HepG2 (cell line): ENCODE data around the gene LSR. TPM values are rescaled to one million over a fixed set of nuclear protein-coding genes. Genes with fewer than 3 reads are reported as not detected.

Experiments used
- HNRNPUL1 ChIP-seq: fragments of 200-400 bp; formaldehyde crosslinking; IDR thresholded peaks from 2 replicates; pipeline ENCODE4 v1.6.1; 2017; ENCODE audit warnings: low read depth, mild to moderate bottlenecking, low read length, moderate library complexity
- JARID2 ChIP-seq: sonication (generic); formaldehyde crosslinking; IDR thresholded peaks from 2 replicates; pipeline ENCODE4 v1.8.1; 2023; ENCODE audit warnings: missing genetic modification reagents, inconsistent platforms; ENCODE audit not compliant: insufficient replicate concordance
- MED8 ChIP-seq: sonication (generic); formaldehyde crosslinking; IDR thresholded peaks from 2 replicates; pipeline ENCODE4 v1.8.1; 2023; ENCODE audit warnings: mild to moderate bottlenecking, missing genetic modification reagents; ENCODE audit not compliant: insufficient replicate concordance
- MTA3 ChIP-seq: sonication (generic); formaldehyde crosslinking; IDR thresholded peaks from 2 replicates; pipeline ENCODE4 v1.4.0; 2020; ENCODE audit warnings: missing genetic modification reagents
- PHF5A ChIP-seq: IDR thresholded peaks from one replicate; pipeline ENCODE4 v1.6.1; 2018; ENCODE audit warnings: low read depth, missing genetic modification reagents; ENCODE audit not compliant: unreplicated experiment
- SMAD1 ChIP-seq: sonication (generic); formaldehyde crosslinking; IDR thresholded peaks from 2 replicates; pipeline ENCODE4 v1.4.0; 2020; ENCODE audit warnings: missing genetic modification reagents, low read depth, mild to moderate bottlenecking, borderline replicate concordance
- SMAD9 ChIP-seq: sonication (generic); formaldehyde crosslinking; IDR thresholded peaks from 2 replicates; pipeline ENCODE4 v1.5.1; 2020; ENCODE audit warnings: mild to moderate bottlenecking, missing genetic modification reagents
- SOX13 ChIP-seq, 3 experiments: fragments of 450-650 bp in 1 of 3; sonication (generic) in 1 of 3; formaldehyde crosslinking in 1 of 3; IDR thresholded peaks in 2 of 3; conservative IDR thresholded peaks in 1 of 3; 2 replicates each; pipeline versions ENCODE4 v1.5.0 to v1.6.1; 2016 to 2020; ENCODE audit warnings: antibody characterized with exemption in 1 of 3, mild to moderate bottlenecking in 1 of 3, missing compliant biosample characterization in 1 of 3, missing genetic modification reagents in 1 of 3, moderate library complexity in 1 of 3
- TRIM24 ChIP-seq: sonication (generic); formaldehyde crosslinking; IDR thresholded peaks from 2 replicates; pipeline ENCODE4 v1.8.0; 2022; ENCODE audit warnings: mild to moderate bottlenecking, missing genetic modification reagents
- WIZ ChIP-seq: sonication (generic); formaldehyde crosslinking; IDR thresholded peaks from 2 replicates; pipeline ENCODE4 v1.5.1; 2020; ENCODE audit warnings: mild to moderate bottlenecking, missing genetic modification reagents
- ZNF121 ChIP-seq: sonication (generic); formaldehyde crosslinking; IDR thresholded peaks from 2 replicates; pipeline ENCODE4 v1.5.0; 2020; ENCODE audit warnings: mild to moderate bottlenecking, missing genetic modification reagents
- ZNF550 ChIP-seq: sonication (generic); formaldehyde crosslinking; IDR thresholded peaks from 2 replicates; pipeline ENCODE4 v1.4.0; 2020; ENCODE audit warnings: mild to moderate bottlenecking, missing genetic modification reagents, borderline replicate concordance
- polyA plus RNA-seq, 8 experiments: library from polyadenylated mRNA; depleted of rRNA in 3 of 8; stranded (reverse) in 7 of 8; unstranded in 1 of 8; fragments of >200 nt; fragmentation: Illumina TruSeq in 4 of 8; extraction: Trizol in 4 of 8; gene quantifications; 2 replicates each; pipeline versions ENCODE4 v1.2.1 to v1.2.3, GENCODE V29; 2011 to 2016; ENCODE audit warnings: low read depth in 4 of 8, missing spikeins in 1 of 8, mixed read lengths in 1 of 8; ENCODE audit not compliant: insufficient read depth in 1 of 8
- total RNA-seq, 5 experiments: library from RNA; depleted of rRNA; stranded (reverse); fragments of >200 nt; fragmentation: Illumina TruSeq; extraction: Trizol; gene quantifications; 2 replicates each; pipeline ENCODE4 v1.2.3, GENCODE V29; 2016; ENCODE audit warnings: low read depth in 1 of 5
- TF ChIP-seq, protein P1 (sequence below): sonication (generic); formaldehyde crosslinking; IDR thresholded peaks from 2 replicates; pipeline ENCODE4 v1.5.1; 2020; ENCODE audit warnings: missing genetic modification reagents, mild to moderate bottlenecking, borderline replicate concordance
- TF ChIP-seq, protein P2 (sequence below): sonication (generic); formaldehyde crosslinking; IDR thresholded peaks from 2 replicates; pipeline ENCODE4 v1.9.0; 2021; ENCODE audit warnings: missing genetic modification reagents, borderline replicate concordance
- TF ChIP-seq, protein P3 (sequence below): sonication (generic); formaldehyde crosslinking; IDR thresholded peaks from 2 replicates; pipeline ENCODE4 v1.8.1; 2023; ENCODE audit warnings: missing genetic modification reagents, inconsistent platforms, borderline replicate concordance
- TF ChIP-seq, protein P4 (sequence below): sonication (generic); formaldehyde crosslinking; IDR thresholded peaks from 2 replicates; pipeline ENCODE4 v1.5.0; 2020; ENCODE audit warnings: missing genetic modification reagents, mild to moderate bottlenecking, borderline replicate concordance
- TF ChIP-seq, protein P5 (sequence below): sonication (generic); formaldehyde crosslinking; IDR thresholded peaks from 2 replicates; pipeline ENCODE4 v1.5.0; 2020; ENCODE audit warnings: mild to moderate bottlenecking, missing genetic modification reagents
- TF ChIP-seq, protein P6 (sequence below): sonication (generic); formaldehyde crosslinking; conservative IDR thresholded peaks from 2 replicates; pipeline ENCODE4 v1.8.0; 2022; ENCODE audit warnings: low read depth, missing genetic modification reagents

The LSR gene
- total and polyA plus RNA-seq, 2 of the 13 experiments (the other 11 are each of a cell fraction or from before 2014, with no cell fraction given) = 29.2 to 79.2 TPM

DNA sequence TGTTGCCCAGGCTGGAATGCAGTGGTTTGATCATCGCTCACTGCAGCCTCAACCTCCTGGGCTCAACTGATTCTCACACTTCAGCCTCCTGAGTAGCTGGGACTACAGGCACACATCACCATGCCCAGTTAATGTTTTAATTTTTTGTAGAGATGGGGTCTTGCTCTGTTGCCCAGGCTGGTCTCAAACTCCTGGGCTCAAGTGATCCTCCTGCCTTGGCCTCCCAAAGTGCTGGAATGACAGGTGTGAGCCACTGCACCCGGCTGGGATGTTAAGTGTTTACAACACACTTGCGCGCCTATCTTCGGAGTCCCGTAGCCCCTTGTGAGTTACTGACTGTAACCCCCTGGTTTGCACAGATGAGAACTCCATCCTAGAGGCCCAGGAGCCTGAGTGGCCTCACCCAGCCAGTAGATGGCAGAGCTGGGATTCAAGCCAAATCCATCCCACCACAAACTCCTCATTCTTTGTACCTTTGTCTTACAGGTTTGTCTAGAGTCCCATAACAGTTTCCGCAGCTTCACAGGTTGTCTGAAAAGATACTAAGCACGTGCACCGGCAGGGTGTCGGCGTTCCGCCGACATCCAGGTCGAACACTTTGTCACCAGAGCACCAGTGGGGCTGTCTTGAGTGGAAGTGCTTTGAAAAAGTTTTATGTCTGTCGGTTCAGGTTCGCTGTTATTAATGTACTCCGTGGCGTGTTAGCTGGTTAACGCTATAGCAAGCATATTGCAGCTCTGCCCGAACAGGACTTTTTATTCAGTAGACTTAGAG is 57.9 kb downstream of the LSR start (continued):
- TF ChIP-seq, protein P1, sequence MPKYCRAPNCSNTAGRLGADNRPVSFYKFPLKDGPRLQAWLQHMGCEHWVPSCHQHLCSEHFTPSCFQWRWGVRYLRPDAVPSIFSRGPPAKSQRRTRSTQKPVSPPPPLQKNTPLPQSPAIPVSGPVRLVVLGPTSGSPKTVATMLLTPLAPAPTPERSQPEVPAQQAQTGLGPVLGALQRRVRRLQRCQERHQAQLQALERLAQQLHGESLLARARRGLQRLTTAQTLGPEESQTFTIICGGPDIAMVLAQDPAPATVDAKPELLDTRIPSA (CRISPR knock-in tag) = no peak
- no peak for TF ChIP-seq MED8 (CRISPR knock-in tag)
- TF ChIP-seq SOX13 (IDR thresholded peaks at IDR 0.05) = no peak
- TF ChIP-seq SOX13 (CRISPR knock-in tag; conservative IDR thresholded peaks at IDR 0.05 in 1 of 2, IDR thresholded peaks at IDR 0.05 in 1 of 2) = peak in 1 of 2 experiments; percentile 8; a peak in 1 of 4 replicates
- TF ChIP-seq WIZ (CRISPR knock-in tag) = no peak
- TF ChIP-seq SMAD1 (CRISPR knock-in tag) = 0 out of 2 replicates have a peak, but pooled peaks have one; percentile 44
- TF ChIP-seq, protein P2, sequence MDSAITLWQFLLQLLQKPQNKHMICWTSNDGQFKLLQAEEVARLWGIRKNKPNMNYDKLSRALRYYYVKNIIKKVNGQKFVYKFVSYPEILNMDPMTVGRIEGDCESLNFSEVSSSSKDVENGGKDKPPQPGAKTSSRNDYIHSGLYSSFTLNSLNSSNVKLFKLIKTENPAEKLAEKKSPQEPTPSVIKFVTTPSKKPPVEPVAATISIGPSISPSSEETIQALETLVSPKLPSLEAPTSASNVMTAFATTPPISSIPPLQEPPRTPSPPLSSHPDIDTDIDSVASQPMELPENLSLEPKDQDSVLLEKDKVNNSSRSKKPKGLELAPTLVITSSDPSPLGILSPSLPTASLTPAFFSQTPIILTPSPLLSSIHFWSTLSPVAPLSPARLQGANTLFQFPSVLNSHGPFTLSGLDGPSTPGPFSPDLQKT = no peak
- no peak for TF ChIP-seq JARID2 (CRISPR knock-in tag)
- 0 out of 2 replicates have a peak, but pooled peaks have one; percentile 32 for TF ChIP-seq ZNF550
- no peak for TF ChIP-seq PHF5A
- TF ChIP-seq, protein P3, sequence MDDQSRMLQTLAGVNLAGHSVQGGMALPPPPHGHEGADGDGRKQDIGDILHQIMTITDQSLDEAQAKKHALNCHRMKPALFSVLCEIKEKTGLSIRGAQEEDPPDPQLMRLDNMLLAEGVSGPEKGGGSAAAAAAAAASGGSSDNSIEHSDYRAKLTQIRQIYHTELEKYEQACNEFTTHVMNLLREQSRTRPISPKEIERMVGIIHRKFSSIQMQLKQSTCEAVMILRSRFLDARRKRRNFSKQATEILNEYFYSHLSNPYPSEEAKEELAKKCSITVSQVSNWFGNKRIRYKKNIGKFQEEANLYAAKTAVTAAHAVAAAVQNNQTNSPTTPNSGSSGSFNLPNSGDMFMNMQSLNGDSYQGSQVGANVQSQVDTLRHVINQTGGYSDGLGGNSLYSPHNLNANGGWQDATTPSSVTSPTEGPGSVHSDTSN (CRISPR knock-in tag) = no peak
- TF ChIP-seq ZNF121 (CRISPR knock-in tag) = peak; percentile 99
- TF ChIP-seq, protein P4, sequence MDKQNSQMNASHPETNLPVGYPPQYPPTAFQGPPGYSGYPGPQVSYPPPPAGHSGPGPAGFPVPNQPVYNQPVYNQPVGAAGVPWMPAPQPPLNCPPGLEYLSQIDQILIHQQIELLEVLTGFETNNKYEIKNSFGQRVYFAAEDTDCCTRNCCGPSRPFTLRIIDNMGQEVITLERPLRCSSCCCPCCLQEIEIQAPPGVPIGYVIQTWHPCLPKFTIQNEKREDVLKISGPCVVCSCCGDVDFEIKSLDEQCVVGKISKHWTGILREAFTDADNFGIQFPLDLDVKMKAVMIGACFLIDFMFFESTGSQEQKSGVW (CRISPR knock-in tag) = no peak
- no peak for TF ChIP-seq TRIM24 (CRISPR knock-in tag)
- TF ChIP-seq MTA3 = no peak
- no peak for TF ChIP-seq SMAD9
- TF ChIP-seq, protein P5, sequence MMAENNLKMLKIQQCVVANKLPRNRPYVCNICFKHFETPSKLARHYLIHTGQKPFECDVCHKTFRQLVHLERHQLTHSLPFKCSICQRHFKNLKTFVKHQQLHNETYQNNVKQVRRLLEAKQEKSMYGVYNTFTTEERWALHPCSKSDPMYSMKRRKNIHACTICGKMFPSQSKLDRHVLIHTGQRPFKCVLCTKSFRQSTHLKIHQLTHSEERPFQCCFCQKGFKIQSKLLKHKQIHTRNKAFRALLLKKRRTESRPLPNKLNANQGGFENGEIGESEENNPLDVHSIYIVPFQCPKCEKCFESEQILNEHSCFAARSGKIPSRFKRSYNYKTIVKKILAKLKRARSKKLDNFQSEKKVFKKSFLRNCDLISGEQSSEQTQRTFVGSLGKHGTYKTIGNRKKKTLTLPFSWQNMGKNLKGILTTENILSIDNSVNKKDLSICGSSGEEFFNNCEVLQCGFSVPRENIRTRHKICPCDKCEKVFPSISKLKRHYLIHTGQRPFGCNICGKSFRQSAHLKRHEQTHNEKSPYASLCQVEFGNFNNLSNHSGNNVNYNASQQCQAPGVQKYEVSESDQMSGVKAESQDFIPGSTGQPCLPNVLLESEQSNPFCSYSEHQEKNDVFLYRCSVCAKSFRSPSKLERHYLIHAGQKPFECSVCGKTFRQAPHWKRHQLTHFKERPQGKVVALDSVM (CRISPR knock-in tag) = peak; percentile 89
- no peak for TF ChIP-seq HNRNPUL1
- TF ChIP-seq, protein P6, sequence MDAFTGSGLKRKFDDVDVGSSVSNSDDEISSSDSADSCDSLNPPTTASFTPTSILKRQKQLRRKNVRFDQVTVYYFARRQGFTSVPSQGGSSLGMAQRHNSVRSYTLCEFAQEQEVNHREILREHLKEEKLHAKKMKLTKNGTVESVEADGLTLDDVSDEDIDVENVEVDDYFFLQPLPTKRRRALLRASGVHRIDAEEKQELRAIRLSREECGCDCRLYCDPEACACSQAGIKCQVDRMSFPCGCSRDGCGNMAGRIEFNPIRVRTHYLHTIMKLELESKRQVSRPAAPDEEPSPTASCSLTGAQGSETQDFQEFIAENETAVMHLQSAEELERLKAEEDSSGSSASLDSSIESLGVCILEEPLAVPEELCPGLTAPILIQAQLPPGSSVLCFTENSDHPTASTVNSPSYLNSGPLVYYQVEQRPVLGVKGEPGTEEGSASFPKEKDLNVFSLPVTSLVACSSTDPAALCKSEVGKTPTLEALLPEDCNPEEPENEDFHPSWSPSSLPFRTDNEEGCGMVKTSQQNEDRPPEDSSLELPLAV (CRISPR knock-in tag) = no peak
